H1 (cell line): ENCODE results near the gene CABCOCO1.

Source experiments
- ATF2 ChIP-seq: IDR thresholded peaks from 2 replicates; pipeline ENCODE4 v1.6.1; 2012; ENCODE audit warnings: low read length, inconsistent platforms
- POLR2AphosphoS5 ChIP-seq: IDR thresholded peaks from 2 replicates; pipeline ENCODE4 v1.6.1; 2011; ENCODE audit warnings: low read depth, low read length

GRCh38 chr10:61779950-61780659 lies 117.4 kb downstream of the CABCOCO1 start:
- TF ChIP-seq POLR2AphosphoS5, result no peak
- no peak for TF ChIP-seq ATF2
